ENCODE data around the gene BAZ2B.

Gene BAZ2B

GRCh38 chr2:159497847-159498246, 118.5 kb downstream of the BAZ2B start:
- H3K9me3 Mint-ChIP-seq = no peaks in the 10 kb centered on the region
- DNase-seq (ENCODE audit: low spot score in 2 of 2) = no peak
- no peak overlapping the region for H3K4me3 Mint-ChIP-seq
- no peak for ATAC-seq (replicated peaks; ENCODE audit: extremely low read depth, poor library complexity, severe bottlenecking)
- peaks cover 3% of the 10 kb centered on the region for H3K36me3 Mint-ChIP-seq (ENCODE audit: insufficient read depth)
- peaks cover 21% of the 10 kb centered on the region for H3K4me1 Mint-ChIP-seq
- peak overlapping the region; percentile 22 for H3K27ac Mint-ChIP-seq (ENCODE audit: low read depth)
- no peaks in the 10 kb centered on the region for H3K27me3 Mint-ChIP-seq

DNA sequence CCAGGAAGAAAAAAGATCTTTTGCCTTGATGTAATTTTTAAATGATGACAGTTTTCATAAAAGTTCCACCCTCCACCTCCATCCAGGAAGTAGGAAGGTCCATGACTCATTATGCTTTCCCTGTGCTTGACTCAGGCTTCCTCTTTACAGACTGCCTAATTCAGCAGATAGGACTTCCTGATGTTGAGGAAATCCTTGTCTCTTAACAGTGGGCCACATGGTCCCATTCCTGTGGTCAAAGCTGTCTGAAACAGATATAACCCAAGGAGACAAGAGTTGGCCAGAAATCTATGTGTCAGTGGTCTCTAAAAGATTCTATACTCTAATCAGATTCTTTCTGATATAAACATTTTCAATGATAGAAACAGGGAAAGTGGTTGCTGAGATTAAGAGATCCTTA, 119.1 kb downstream of the BAZ2B start:
- DNase-seq (ENCODE audit: low spot score in 2 of 2) = no peak
- no peaks in the 10 kb centered on the region for H3K9me3 Mint-ChIP-seq
- no peaks in the 10 kb centered on the region for H3K27me3 Mint-ChIP-seq
- peak overlapping the region; percentile 22 for H3K27ac Mint-ChIP-seq (ENCODE audit: low read depth)
- ATAC-seq (replicated peaks; ENCODE audit: extremely low read depth, poor library complexity, severe bottlenecking) = peak; percentile 32
- H3K4me1 Mint-ChIP-seq = peaks cover 21% of the 10 kb centered on the region
- H3K4me3 Mint-ChIP-seq = no peak overlapping the region
- peaks cover 4% of the 10 kb centered on the region for H3K36me3 Mint-ChIP-seq (ENCODE audit: insufficient read depth)

DNA sequence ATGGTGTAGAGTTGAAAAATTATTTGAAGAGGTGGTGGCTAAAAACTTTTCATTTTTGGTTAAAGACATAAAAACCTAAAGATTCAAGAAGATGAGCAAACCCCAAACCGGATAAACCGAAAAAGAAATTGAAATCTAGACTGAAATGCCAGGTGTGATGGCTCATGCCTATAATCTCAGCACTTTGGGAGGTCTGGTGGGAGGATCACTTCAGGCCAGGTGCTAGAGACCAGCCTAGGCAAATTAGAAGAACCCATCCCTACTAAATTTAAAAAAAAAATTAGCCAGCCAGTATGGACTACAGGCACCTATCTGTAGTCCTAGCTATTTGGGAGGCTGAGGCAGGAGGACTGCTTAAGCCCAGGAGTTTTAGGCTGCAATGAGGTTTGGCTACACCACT, 126.9 kb downstream of the BAZ2B start:
- no peaks in the 10 kb centered on the region for H3K27me3 Mint-ChIP-seq

DNA sequence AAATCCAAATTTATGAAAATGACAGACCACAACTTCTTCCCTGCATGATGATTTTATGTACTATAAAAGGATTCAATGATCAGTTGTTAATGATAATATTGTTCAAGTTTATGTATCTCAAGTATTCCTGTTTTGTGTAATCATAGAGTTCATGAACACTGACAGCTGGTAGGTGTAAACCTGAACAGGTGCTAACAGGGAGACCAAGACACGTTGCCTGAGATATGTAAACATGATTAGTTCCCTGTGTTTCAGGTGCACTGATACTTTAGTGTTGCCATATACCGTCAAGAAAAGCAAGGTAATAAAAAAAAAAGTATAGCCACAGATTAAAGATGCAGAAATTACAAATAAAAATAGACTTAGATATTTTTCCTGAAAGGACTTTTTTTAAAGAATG, 131.8 kb downstream of the BAZ2B start:
- Mint-ChIP-seq H3K36me3 (ENCODE audit: insufficient read depth) (no peaks in the 10 kb centered on the region), H3K27ac (ENCODE audit: low read depth) (no peak overlapping the region), H3K4me1 (peaks cover 12% of the 10 kb centered on the region), H3K4me3 (no peak overlapping the region), H3K27me3 (no peaks in the 10 kb centered on the region), H3K9me3 (no peaks in the 10 kb centered on the region)
- DNase-seq (ENCODE audit: low spot score in 2 of 2) (no peak), ATAC-seq (replicated peaks; ENCODE audit: extremely low read depth, poor library complexity, severe bottlenecking) (no peak)

More for the DNA sequence above, 126.9 kb downstream of the BAZ2B start:
- Mint-ChIP-seq H3K27ac (ENCODE audit: low read depth) (no peak overlapping the region), H3K36me3 (ENCODE audit: insufficient read depth) (peaks cover 1% of the 10 kb centered on the region), H3K9me3 (no peaks in the 10 kb centered on the region), H3K4me3 (no peak overlapping the region), H3K4me1 (peaks cover 12% of the 10 kb centered on the region)
- DNase-seq (ENCODE audit: low spot score in 2 of 2) = no peak
- ATAC-seq (replicated peaks; ENCODE audit: extremely low read depth, poor library complexity, severe bottlenecking) = no peak

- H3K9me3 Mint-ChIP-seq = peaks cover 5% of the 10 kb centered on the region
- ATAC-seq (replicated peaks; ENCODE audit: extremely low read depth, poor library complexity, severe bottlenecking) (no peak), DNase-seq (ENCODE audit: low spot score in 2 of 2) (no peak)
- H3K27me3 Mint-ChIP-seq = no peaks in the 10 kb centered on the region
- no peak overlapping the region for H3K4me3 Mint-ChIP-seq
- H3K4me1 Mint-ChIP-seq = peaks cover 22% of the 10 kb centered on the region
- H3K36me3 Mint-ChIP-seq (ENCODE audit: insufficient read depth) = peaks cover 16% of the 10 kb centered on the region
- H3K27ac Mint-ChIP-seq (ENCODE audit: low read depth) = no peak overlapping the region
Observed at GRCh38 chr2:159476329-159476728, 140.0 kb downstream of the BAZ2B start.

GRCh38 chr2:159475793-159476192, 140.6 kb downstream of the BAZ2B start:
- H3K36me3 Mint-ChIP-seq (ENCODE audit: insufficient read depth) = peaks cover 16% of the 10 kb centered on the region
- no peak for DNase-seq (ENCODE audit: low spot score in 2 of 2)
- H3K27ac Mint-ChIP-seq (ENCODE audit: low read depth) = no peak overlapping the region
- no peak overlapping the region for H3K4me3 Mint-ChIP-seq
- no peaks in the 10 kb centered on the region for H3K27me3 Mint-ChIP-seq
- no peak for ATAC-seq (replicated peaks; ENCODE audit: extremely low read depth, poor library complexity, severe bottlenecking)
- H3K4me1 Mint-ChIP-seq = peaks cover 26% of the 10 kb centered on the region
- H3K9me3 Mint-ChIP-seq = peaks cover 5% of the 10 kb centered on the region

DNA sequence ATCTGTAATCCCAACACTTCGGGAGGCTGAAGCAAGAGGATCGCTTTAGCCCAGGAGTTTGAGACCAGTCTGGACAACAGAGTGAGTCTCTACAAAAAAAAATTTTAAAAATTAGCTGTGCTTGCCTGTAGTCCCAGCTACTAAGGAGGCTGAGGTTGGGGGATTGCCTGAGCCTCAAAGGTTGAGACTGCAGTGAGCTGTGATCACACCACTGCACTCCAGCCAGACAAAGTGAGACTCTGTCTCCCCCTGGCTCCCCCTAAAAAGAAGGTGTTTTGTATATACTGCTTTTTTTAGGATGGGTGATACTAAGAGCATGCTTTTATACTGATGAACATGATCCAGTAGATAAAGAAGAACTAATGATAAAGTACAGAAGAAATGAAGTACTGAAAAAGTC, 145.0 kb downstream of the BAZ2B start:
- DNase-seq (ENCODE audit: low spot score in 2 of 2) (no peak), ATAC-seq (replicated peaks; ENCODE audit: extremely low read depth, poor library complexity, severe bottlenecking) (no peak)
- Mint-ChIP-seq H3K4me3 (no peak overlapping the region), H3K27ac (ENCODE audit: low read depth) (peak overlapping the region; percentile 55), H3K36me3 (ENCODE audit: insufficient read depth) (peaks cover 3% of the 10 kb centered on the region), H3K4me1 (peaks cover 34% of the 10 kb centered on the region), H3K27me3 (no peaks in the 10 kb centered on the region), H3K9me3 (peaks cover 5% of the 10 kb centered on the region)

DNA sequence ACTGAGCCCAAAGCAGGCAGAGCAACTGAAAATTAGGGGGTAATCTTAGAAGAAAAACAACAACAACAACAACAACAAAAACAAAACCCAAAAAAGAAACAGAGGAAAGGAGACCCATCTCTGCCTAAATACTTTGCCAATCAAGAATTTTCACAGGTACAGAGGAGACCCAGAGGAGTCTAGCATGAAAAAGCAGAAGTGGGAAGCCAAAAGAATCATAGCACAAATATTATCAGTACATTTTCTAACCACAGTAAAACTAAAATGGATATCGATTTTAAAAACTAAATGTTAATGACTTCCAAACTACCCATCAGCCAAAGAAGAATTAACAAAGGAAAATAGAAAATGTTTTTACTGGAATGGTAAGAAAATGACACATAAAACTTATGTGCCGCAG, 148.1 kb downstream of the BAZ2B start:
- Mint-ChIP-seq H3K27me3 (no peaks in the 10 kb centered on the region), H3K4me3 (no peak overlapping the region), H3K27ac (ENCODE audit: low read depth) (no peak overlapping the region), H3K9me3 (no peaks in the 10 kb centered on the region), H3K36me3 (ENCODE audit: insufficient read depth) (no peaks in the 10 kb centered on the region), H3K4me1 (peaks cover 23% of the 10 kb centered on the region)
- ATAC-seq (replicated peaks; ENCODE audit: extremely low read depth, poor library complexity, severe bottlenecking) = no peak
- no peak for DNase-seq (ENCODE audit: low spot score in 2 of 2)

DNA sequence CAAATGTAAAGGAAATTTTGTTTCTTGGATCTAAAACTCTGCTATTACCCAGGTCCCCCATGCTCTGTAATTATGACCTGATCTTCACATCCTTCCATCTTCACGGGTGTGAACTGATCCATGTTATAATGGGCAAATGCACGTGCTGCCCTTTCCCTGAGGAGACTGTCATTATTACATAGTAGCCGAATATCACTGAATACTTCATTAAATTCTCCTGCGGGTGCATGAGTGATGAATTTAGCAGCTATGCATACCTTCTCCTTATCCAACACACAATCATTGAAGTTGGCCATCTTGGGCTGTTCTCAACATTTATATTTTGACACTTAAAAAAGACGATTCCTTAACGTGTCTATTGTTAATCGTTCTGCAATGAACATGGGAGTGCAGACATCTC, 153.4 kb downstream of the BAZ2B start:
- Mint-ChIP-seq H3K4me3 (no peak overlapping the region), H3K36me3 (ENCODE audit: insufficient read depth) (no peaks in the 10 kb centered on the region), H3K9me3 (no peaks in the 10 kb centered on the region), H3K4me1 (peaks cover 28% of the 10 kb centered on the region), H3K27me3 (no peaks in the 10 kb centered on the region), H3K27ac (ENCODE audit: low read depth) (no peak overlapping the region)
- no peak for DNase-seq (ENCODE audit: low spot score in 2 of 2)
- no peak for ATAC-seq (replicated peaks; ENCODE audit: extremely low read depth, poor library complexity, severe bottlenecking)

GRCh38 chr2:159462201-159462785, 154.1 kb downstream of the BAZ2B start:
- ATAC-seq (replicated peaks; ENCODE audit: extremely low read depth, poor library complexity, severe bottlenecking) = no peak

DNA sequence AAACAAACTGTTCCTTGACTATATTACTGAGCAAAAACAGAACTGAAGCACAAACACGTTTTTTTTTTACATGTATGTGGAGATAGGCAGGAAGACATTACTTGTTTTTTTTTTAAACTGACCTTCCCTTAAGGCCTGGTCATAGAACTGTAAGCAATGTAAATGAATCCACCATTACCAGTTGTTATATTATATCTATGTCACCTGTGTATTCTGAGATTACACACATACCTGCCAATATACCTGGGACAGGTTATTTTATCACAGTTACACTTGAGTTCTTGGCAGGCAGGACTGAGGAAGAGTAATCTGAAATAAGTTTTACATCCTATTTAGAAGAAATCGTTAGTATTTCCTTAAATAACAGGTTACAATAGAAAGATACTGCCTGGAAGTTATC, 155.3 kb downstream of the BAZ2B start:
- Mint-ChIP-seq H3K27ac (ENCODE audit: low read depth) (no peak overlapping the region), H3K27me3 (no peaks in the 10 kb centered on the region), H3K9me3 (no peaks in the 10 kb centered on the region), H3K4me3 (no peak overlapping the region), H3K4me1 (peaks cover 43% of the 10 kb centered on the region), H3K36me3 (ENCODE audit: insufficient read depth) (peaks cover 2% of the 10 kb centered on the region)
- ATAC-seq (replicated peaks; ENCODE audit: extremely low read depth, poor library complexity, severe bottlenecking) = no peak
- DNase-seq (ENCODE audit: low spot score in 2 of 2) = no peak

More at GRCh38 chr2:159462201-159462785, 154.1 kb downstream of the BAZ2B start:
- no peaks in the 10 kb centered on the region for H3K9me3 Mint-ChIP-seq
- H3K4me1 Mint-ChIP-seq = peaks cover 35% of the 10 kb centered on the region
- DNase-seq (ENCODE audit: low spot score in 2 of 2) = no peak
- H3K27me3 Mint-ChIP-seq = no peaks in the 10 kb centered on the region
- no peak overlapping the region for H3K27ac Mint-ChIP-seq (ENCODE audit: low read depth)
- H3K36me3 Mint-ChIP-seq (ENCODE audit: insufficient read depth) = no peaks in the 10 kb centered on the region
- H3K4me3 Mint-ChIP-seq = no peak overlapping the region

DNA sequence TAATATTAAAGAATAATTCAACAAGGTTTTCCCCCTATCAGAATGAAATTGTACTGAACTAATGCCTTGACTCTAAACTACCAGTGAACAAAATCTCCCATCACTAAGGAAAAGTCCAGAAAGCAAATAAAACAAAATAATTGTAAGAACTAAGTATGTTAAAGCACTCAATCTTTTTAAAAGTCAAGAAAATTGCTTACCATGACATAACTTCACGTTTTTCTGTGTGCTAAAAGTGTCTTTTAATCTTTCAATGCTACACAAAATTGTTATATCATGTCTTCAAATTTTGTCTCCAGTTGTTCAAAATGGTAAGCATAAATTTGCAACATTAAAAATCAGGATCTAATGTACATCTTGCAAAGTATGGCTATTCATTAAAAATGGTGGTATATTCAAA, 156.1 kb downstream of the BAZ2B start:
- ATAC-seq (replicated peaks; ENCODE audit: extremely low read depth, poor library complexity, severe bottlenecking) (no peak), DNase-seq (ENCODE audit: low spot score in 2 of 2) (no peak)
- H3K9me3 Mint-ChIP-seq = no peaks in the 10 kb centered on the region
- H3K36me3 Mint-ChIP-seq (ENCODE audit: insufficient read depth) = peaks cover 2% of the 10 kb centered on the region
- H3K4me3 Mint-ChIP-seq = no peak overlapping the region
- no peaks in the 10 kb centered on the region for H3K27me3 Mint-ChIP-seq
- peaks cover 47% of the 10 kb centered on the region for H3K4me1 Mint-ChIP-seq
- peak overlapping the region; percentile 71 for H3K27ac Mint-ChIP-seq (ENCODE audit: low read depth)

GRCh38 chr2:159459279-159459678, 157.1 kb downstream of the BAZ2B start:
- Mint-ChIP-seq H3K4me1 (peaks cover 48% of the 10 kb centered on the region), H3K4me3 (no peak overlapping the region), H3K27me3 (no peaks in the 10 kb centered on the region), H3K27ac (ENCODE audit: low read depth) (peak overlapping the region; percentile 19), H3K9me3 (no peaks in the 10 kb centered on the region), H3K36me3 (ENCODE audit: insufficient read depth) (peaks cover 2% of the 10 kb centered on the region)
- ATAC-seq (replicated peaks; ENCODE audit: extremely low read depth, poor library complexity, severe bottlenecking) = no peak
- no peak for DNase-seq (ENCODE audit: low spot score in 2 of 2)
